ENCODE measurements around the gene LRRC47.
"Not testable (repeated sequence)": the region's sequence is repeated elsewhere in the genome, so short reads cannot be mapped to it uniquely, and the experiment has no call there.

The LRRC47 gene

DNA sequence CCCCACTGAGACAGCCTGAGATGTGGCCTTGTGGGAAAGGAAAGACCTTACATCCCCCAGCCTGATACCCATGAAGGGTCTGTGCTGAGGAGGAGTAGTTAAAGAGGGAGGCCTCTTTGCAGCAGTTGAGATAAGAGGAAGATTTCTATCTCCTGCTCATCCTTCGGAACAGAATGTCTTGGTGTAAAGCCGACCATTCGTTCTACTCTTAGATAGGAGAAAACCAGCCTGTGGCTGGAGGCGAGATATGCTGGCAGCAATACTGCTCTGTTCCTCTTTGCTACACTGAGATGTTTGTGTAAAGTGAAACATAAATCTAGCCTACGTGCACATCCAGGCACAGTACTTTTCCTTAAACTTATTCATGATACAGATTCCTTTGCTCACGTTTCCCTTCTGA is 45.6 kb downstream of the LRRC47 start:
- no peaks in the 10 kb centered on the region for H3K36me3 ChIP-seq (ENCODE audit: control insufficient read depth in 1 of 2, insufficient read depth in 2 of 2, low read length in 2 of 2)
- H3K4me3 ChIP-seq (ENCODE audit: low read depth in 1 of 2, low read length in 2 of 2) = no peak overlapping the region
- H3K27ac ChIP-seq (ENCODE audit: low read length) = no peak overlapping the region
- H3K27me3 ChIP-seq (ENCODE audit: low read depth, low read length) = no peaks in the 10 kb centered on the region
- peaks cover 3 to 15% of the 10 kb centered on the region in 2 donors for H3K4me1 ChIP-seq (ENCODE audit: control insufficient read depth in 1 of 2, insufficient read depth in 2 of 2, low read length in 2 of 2)
- H3K9me3 ChIP-seq (ENCODE audit: control insufficient read depth in 1 of 2, low read length in 2 of 2) = no peaks in the 10 kb centered on the region

DNA sequence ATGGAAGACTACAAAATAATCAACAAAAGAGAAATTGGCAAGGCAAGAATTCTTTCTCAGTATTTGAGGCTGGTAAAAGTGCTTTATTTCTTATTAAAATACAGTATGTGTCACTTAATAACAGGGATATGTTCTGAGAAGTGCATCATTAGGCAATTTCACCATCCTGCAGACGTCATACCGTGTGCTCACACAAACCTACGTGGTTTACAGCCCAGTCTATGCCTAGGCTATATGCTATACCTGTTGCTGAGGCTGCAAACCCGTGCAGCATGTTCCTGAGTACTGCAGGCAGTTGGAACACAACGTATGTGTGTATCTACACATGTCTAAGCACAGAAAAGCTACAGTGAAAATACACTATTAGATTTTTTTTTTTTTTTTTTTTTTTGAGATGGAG is 46.8 kb downstream of the LRRC47 start:
- no peak overlapping the region for H3K27ac ChIP-seq (ENCODE audit: low read length)
- H3K27me3 ChIP-seq (ENCODE audit: low read depth, low read length) = no peaks in the 10 kb centered on the region
- H3K36me3 ChIP-seq (ENCODE audit: control insufficient read depth in 1 of 2, insufficient read depth in 2 of 2, low read length in 2 of 2) = peaks cover 0 to 6% of the 10 kb centered on the region in 2 donors
- no peak overlapping the region for H3K4me3 ChIP-seq (ENCODE audit: low read depth in 1 of 2, low read length in 2 of 2)
- no peaks in the 10 kb centered on the region for H3K9me3 ChIP-seq (ENCODE audit: control insufficient read depth in 1 of 2, low read length in 2 of 2)
- peaks cover 3 to 25% of the 10 kb centered on the region in 2 donors for H3K4me1 ChIP-seq (ENCODE audit: control insufficient read depth in 1 of 2, insufficient read depth in 2 of 2, low read length in 2 of 2)

DNA sequence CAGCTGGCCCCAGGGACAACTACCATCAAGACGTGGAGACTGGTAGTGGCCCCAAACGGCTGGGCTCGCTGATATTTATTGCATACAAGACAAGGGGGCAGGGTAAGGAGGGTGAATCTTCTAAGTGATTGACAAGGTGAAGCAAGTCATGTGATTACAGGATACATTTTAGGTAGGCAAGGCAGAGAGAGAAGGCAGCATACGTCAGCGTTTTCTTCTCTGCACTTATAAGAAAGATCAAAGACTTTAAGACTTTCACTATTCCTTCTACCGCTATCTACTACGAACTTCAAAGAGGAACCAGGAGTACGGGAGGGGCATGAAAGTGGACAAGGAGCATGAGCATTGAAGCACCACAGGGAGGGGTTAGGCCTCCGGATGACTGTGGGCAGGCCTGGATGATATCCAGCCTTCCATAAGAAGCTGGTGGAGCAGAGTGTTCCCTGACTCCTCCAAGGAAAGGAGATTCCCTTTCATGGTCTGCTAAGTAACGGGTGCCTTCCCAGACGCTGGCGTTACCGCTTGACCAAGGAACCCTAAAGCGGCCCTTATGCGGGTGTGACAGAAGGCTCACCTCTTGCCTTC is 47.9 kb downstream of the LRRC47 start:
- not testable (repeated sequence) for H3K9me3 ChIP-seq (ENCODE audit: control insufficient read depth in 1 of 2, low read length in 2 of 2); H3K36me3 ChIP-seq (ENCODE audit: control insufficient read depth in 1 of 2, insufficient read depth in 2 of 2, low read length in 2 of 2); H3K27ac ChIP-seq (ENCODE audit: low read length); H3K27me3 ChIP-seq (ENCODE audit: low read depth, low read length); H3K4me3 ChIP-seq (ENCODE audit: low read depth in 1 of 2, low read length in 2 of 2)
- H3K4me1 ChIP-seq (ENCODE audit: control insufficient read depth in 1 of 2, insufficient read depth in 2 of 2, low read length in 2 of 2) = peaks cover 3 to 26% of the 10 kb centered on the region in 2 donors

DNA sequence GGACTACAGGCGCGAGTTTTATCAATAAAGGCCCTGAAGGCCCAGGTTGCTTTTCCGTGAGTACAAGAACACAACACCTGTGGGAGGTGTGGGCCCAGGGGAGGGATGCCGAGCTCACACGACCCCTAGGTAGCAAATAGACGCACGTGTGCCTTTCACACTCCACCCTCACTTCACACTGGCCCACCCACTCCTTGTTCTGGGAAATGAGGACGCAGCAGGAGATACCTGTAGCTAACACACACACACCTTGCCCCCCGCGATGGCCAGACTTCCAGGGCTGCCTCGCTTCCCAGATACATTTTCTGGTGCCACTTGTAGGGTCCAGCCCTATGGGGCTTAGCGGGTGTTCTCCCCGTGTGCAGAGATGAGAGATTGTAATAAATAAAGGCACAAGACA is 48.4 kb downstream of the LRRC47 start:
- no peaks in the 10 kb centered on the region for H3K9me3 ChIP-seq (ENCODE audit: control insufficient read depth in 1 of 2, low read length in 2 of 2)
- peak overlapping the region; percentile 52 to 79 for H3K4me3 ChIP-seq (ENCODE audit: low read depth in 1 of 2, low read length in 2 of 2)
- peaks cover 0 to 7% of the 10 kb centered on the region in 2 donors for H3K36me3 ChIP-seq (ENCODE audit: control insufficient read depth in 1 of 2, insufficient read depth in 2 of 2, low read length in 2 of 2)
- peaks cover 3 to 26% of the 10 kb centered on the region in 2 donors for H3K4me1 ChIP-seq (ENCODE audit: control insufficient read depth in 1 of 2, insufficient read depth in 2 of 2, low read length in 2 of 2)
- no peaks in the 10 kb centered on the region for H3K27me3 ChIP-seq (ENCODE audit: low read depth, low read length)
- H3K27ac ChIP-seq (ENCODE audit: low read length) = no peak overlapping the region

DNA sequence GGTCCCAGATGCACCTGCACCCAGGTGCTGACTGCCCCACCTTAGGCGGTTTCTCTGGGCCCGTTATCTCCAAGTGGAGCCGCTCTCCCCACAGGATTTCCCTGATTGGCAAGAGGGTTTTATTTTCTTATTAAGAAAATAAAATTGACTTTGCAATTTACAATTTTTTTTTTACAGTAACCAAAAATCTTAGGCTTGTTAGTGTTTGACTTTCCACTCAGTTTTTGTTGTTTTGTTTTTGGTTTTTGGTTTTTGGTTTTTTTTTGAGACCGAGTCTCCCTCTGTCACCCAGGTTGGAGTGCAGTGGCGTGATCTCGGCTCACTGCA is 48.8 kb downstream of the LRRC47 start:
- Histone ChIP-seq H3K4me3 (ENCODE audit: low read depth in 1 of 2, low read length in 2 of 2) (peak overlapping the region; percentile 52 to 79), H3K36me3 (ENCODE audit: control insufficient read depth in 1 of 2, insufficient read depth in 2 of 2, low read length in 2 of 2) (peaks cover 3 to 10% of the 10 kb centered on the region in 2 donors), H3K4me1 (ENCODE audit: control insufficient read depth in 1 of 2, insufficient read depth in 2 of 2, low read length in 2 of 2) (peaks cover 3 to 26% of the 10 kb centered on the region in 2 donors), H3K9me3 (ENCODE audit: control insufficient read depth in 1 of 2, low read length in 2 of 2) (no peaks in the 10 kb centered on the region), H3K27ac (ENCODE audit: low read length) (no peak overlapping the region), H3K27me3 (ENCODE audit: low read depth, low read length) (no peaks in the 10 kb centered on the region)

DNA sequence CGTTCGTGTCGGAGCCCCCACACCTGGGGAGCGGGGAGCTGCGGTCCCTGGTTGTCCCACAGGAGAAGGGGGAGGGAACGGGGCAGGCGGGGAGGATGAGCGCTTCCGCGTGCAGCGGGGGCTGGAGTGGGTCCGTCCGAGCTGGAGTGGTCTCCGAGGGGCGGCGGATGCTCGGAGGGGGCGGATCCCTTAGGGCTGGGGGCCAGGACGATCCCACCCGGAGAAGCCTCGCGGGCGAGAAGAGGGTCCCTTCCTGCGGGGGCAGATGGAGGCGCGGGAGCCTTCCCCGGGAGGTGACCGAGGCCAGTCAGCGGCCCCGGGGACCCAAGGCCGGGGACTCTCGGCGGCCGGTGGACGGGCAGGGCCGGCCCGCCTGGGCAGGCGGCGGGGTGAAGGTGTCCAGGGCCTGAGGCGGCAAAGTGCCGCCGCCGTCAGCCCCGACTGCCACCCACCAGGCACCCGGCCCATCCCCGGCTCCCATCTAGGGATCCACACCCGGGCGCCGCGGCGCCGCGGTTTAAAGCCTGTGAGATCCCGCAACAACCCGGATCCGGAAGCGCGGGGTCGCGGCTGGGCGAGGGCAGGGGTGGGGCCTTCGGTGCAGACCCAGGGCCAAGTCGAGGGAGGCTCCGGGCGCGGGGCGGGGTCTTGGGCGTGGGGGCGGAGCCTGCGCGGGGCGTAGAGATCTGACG is 49.3 kb downstream of the LRRC47 start:
- Histone ChIP-seq H3K9me3 (ENCODE audit: control insufficient read depth in 1 of 2, low read length in 2 of 2) (no peaks in the 10 kb centered on the region), H3K27me3 (ENCODE audit: low read depth, low read length) (no peaks in the 10 kb centered on the region), H3K36me3 (ENCODE audit: control insufficient read depth in 1 of 2, insufficient read depth in 2 of 2, low read length in 2 of 2) (peaks cover 6 to 15% of the 10 kb centered on the region in 2 donors), H3K27ac (ENCODE audit: low read length) (no peak overlapping the region), H3K4me3 (ENCODE audit: low read depth in 1 of 2, low read length in 2 of 2) (peak overlapping the region; percentile 52 to 79), H3K4me1 (ENCODE audit: control insufficient read depth in 1 of 2, insufficient read depth in 2 of 2, low read length in 2 of 2) (peaks cover 3 to 26% of the 10 kb centered on the region in 2 donors)

DNA sequence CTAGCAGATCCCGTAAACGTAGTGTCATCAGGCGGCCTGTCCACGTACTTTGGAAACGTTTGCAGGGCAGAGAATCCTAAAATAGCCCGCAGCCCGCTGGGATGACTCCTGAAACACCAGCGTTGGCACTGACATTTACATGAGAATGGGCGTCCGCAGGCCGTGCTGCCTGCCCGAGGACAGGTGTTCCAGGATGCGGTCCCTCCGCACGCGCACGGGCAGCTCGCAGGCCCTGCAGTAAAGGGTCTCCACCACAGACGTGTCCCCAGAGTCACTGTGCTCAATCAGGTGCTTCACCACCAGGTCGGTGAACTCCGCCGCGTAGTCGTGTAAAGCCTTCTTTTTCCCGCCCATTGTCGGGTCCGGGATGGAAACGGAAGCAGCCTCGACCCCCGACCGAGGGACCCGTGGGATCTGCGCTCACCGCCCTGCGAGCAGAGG is 49.9 kb downstream of the LRRC47 start:
- Histone ChIP-seq H3K27ac (ENCODE audit: low read length) (no peak overlapping the region), H3K4me3 (ENCODE audit: low read depth in 1 of 2, low read length in 2 of 2) (peak overlapping the region; percentile 52 to 79), H3K27me3 (ENCODE audit: low read depth, low read length) (no peaks in the 10 kb centered on the region)

DNA sequence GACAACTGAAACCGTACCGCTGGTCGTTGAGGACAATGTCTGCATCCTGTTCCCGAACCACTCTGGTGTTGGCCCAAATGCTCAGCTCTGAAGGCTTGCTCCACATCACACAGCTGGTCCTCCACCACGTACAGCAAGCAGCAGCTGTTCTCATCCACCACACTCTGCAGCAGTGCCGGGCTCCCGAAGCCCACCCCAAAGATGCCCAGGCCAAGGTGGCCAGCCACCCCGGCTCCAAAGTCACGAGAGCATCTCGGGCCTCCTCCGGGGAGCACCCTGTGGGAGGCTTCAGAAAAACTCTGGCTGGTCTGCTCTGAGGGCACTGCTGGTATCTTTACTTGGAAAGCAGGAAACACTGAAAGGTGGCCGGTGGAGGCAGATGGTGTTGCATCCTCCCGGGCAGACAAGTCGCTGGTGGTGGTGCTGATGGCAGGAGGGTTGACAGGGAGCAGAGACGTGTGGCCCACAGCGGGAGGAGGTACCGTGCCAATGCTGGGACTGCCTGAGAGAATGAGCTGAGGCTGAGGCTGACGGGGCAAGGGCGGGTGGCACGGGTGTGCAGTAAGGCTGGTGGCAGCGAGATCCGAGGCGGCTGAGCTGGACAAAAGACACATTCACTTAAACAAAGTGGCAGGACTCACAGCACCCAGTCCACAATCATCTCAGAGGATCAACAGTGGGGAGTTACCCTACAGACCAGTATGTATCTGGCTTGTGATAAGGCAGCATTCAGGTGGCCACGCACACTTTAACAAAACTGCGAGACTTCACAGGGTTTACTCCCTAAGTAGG is 50.5 kb downstream of the LRRC47 start:
- Histone ChIP-seq H3K9me3 (ENCODE audit: control insufficient read depth in 1 of 2, low read length in 2 of 2) (no peaks in the 10 kb centered on the region), H3K27ac (ENCODE audit: low read length) (no peak overlapping the region), H3K27me3 (ENCODE audit: low read depth, low read length) (no peaks in the 10 kb centered on the region), H3K36me3 (ENCODE audit: control insufficient read depth in 1 of 2, insufficient read depth in 2 of 2, low read length in 2 of 2) (peaks cover 6 to 26% of the 10 kb centered on the region in 2 donors), H3K4me1 (ENCODE audit: control insufficient read depth in 1 of 2, insufficient read depth in 2 of 2, low read length in 2 of 2) (peaks cover 3 to 26% of the 10 kb centered on the region in 2 donors), H3K4me3 (ENCODE audit: low read depth in 1 of 2, low read length in 2 of 2) (peak overlapping the region; percentile 52 to 79)

More for the DNA sequence above, 49.9 kb downstream of the LRRC47 start:
- Histone ChIP-seq H3K4me1 (ENCODE audit: control insufficient read depth in 1 of 2, insufficient read depth in 2 of 2, low read length in 2 of 2) (peaks cover 3 to 26% of the 10 kb centered on the region in 2 donors), H3K36me3 (ENCODE audit: control insufficient read depth in 1 of 2, insufficient read depth in 2 of 2, low read length in 2 of 2) (peaks cover 6 to 20% of the 10 kb centered on the region in 2 donors), H3K9me3 (ENCODE audit: control insufficient read depth in 1 of 2, low read length in 2 of 2) (no peaks in the 10 kb centered on the region)

DNA sequence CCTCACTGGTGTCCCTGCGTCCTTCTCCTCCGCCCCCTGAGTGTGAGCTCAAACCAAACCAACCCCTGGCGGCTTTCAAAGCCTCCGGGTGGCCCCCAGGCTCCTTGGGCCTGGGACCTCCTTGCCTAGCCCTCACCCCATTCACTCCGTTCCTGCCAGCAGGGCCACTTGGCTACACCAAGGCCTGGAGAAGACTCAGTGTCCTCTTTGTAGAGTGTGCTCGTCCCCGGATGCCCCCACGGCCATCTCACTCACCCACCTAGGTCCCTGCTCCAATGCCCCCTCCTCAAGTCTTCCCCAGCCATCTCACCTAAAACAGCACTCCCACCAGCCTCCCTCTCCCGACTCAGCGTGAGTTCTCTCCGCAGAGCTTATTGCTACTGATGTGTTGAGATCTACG is 51.2 kb downstream of the LRRC47 start:
- H3K4me1 ChIP-seq (ENCODE audit: control insufficient read depth in 1 of 2, insufficient read depth in 2 of 2, low read length in 2 of 2) = peaks cover 3 to 26% of the 10 kb centered on the region in 2 donors
- no peaks in the 10 kb centered on the region for H3K9me3 ChIP-seq (ENCODE audit: control insufficient read depth in 1 of 2, low read length in 2 of 2)
- H3K27me3 ChIP-seq (ENCODE audit: low read depth, low read length) = no peaks in the 10 kb centered on the region
- H3K36me3 ChIP-seq (ENCODE audit: control insufficient read depth in 1 of 2, insufficient read depth in 2 of 2, low read length in 2 of 2) = peaks cover 6 to 28% of the 10 kb centered on the region in 2 donors
- no peak overlapping the region for H3K4me3 ChIP-seq (ENCODE audit: low read depth in 1 of 2, low read length in 2 of 2)
- no peak overlapping the region for H3K27ac ChIP-seq (ENCODE audit: low read length)

DNA sequence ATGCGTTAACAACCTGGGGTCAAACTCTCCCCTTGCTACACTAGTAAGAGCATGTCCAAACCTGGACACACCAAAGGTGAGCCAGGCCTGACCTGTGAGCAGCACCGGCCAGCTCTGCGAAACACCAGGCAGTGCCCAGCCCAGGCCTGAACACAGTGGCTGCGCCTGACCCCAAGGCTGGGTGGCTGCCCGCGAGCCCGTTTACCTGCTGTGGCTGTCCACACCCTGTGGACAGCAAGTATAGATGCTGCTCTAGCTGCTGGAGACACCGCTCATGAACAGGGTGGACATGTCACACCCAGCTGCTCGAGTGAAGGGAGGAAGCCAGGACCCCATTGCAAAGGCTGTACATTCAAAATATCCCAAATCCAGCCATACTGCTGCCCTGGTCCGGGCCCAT is 51.7 kb downstream of the LRRC47 start:
- Histone ChIP-seq H3K9me3 (ENCODE audit: control insufficient read depth in 1 of 2, low read length in 2 of 2) (no peaks in the 10 kb centered on the region), H3K4me3 (ENCODE audit: low read depth in 1 of 2, low read length in 2 of 2) (no peak overlapping the region), H3K27me3 (ENCODE audit: low read depth, low read length) (no peaks in the 10 kb centered on the region), H3K36me3 (ENCODE audit: control insufficient read depth in 1 of 2, insufficient read depth in 2 of 2, low read length in 2 of 2) (peaks cover 6 to 33% of the 10 kb centered on the region in 2 donors), H3K4me1 (ENCODE audit: control insufficient read depth in 1 of 2, insufficient read depth in 2 of 2, low read length in 2 of 2) (peaks cover 3 to 26% of the 10 kb centered on the region in 2 donors), H3K27ac (ENCODE audit: low read length) (no peak overlapping the region)

DNA sequence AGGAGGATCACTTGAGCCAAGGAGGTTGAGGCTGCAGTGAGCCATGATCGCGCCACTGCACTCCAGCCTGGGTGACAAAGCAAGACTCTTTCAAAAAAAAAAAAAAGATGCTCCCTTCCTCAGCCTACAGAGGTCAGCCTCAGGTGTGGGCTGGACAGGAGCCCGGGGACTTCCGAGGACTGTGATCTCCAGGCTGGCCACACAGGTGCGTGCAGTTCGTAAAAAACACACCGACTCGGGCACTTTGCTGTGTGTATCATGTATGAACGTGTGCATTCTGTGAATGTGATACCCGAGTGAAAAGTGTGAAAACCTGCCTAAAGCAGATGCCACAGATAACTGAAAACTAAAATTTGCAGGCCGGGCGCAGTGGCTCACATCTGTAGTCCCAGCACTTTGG is 52.5 kb downstream of the LRRC47 start:
- peaks cover 8 to 39% of the 10 kb centered on the region in 2 donors for H3K36me3 ChIP-seq (ENCODE audit: control insufficient read depth in 1 of 2, insufficient read depth in 2 of 2, low read length in 2 of 2)
- no peaks in the 10 kb centered on the region for H3K27me3 ChIP-seq (ENCODE audit: low read depth, low read length)
- peaks cover 3 to 26% of the 10 kb centered on the region in 2 donors for H3K4me1 ChIP-seq (ENCODE audit: control insufficient read depth in 1 of 2, insufficient read depth in 2 of 2, low read length in 2 of 2)
- H3K4me3 ChIP-seq (ENCODE audit: low read depth in 1 of 2, low read length in 2 of 2) = no peak overlapping the region
- H3K27ac ChIP-seq (ENCODE audit: low read length) = no peak overlapping the region
- no peaks in the 10 kb centered on the region for H3K9me3 ChIP-seq (ENCODE audit: control insufficient read depth in 1 of 2, low read length in 2 of 2)
